Fibroblast of skin of left biceps (primary cell): ENCODE results near the gene SSTR5.

Experiments used
- DNase-seq, 2 experiments: peaks; one replicate each; pipeline ENCODE4 v3.0.0-alpha.2; 2013; ENCODE audit warnings: low read depth in 2 of 2

Gene SSTR5

DNA sequence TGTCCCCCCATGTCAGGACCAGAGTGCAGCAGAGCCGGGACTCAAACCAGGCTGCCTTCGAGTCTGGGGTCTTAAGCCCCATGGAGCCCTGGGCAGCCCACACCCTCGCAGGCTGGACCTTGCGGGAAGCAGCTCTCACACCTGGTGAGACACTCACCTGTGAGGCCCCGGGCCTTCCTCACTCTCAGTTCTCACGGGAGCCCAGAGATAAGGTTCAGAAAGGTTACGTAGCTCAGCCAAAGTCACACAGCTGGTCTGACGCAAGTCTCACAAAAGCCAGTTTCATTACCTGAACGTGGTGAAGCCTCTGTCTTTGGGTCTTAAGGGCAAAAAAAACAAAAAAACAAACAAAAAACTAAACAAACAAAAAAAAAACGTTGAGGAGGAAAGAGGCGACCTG, 32.8 kb upstream of the SSTR5 start:
- DNase-seq = no peak

DNA sequence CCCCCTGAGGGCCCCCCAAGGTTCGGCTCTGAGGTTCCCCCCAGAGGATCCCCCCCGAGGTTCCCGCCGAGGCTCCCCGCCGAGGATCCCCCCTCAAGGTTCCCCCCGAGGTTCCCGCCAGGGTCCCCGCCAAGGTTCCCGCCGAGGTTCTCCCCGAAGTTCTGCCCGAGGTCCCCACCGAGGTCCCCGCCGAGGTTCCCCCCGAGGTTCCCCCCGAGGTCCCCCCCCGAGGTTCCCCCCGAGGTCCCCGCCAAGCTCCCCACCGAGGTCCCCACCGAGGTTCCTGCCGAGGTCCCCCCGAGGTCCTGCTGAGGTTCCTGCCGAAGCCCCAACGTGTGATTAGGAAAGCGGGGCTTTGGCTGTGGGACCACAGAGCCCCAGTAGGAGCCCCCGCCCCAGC, 32.2 kb upstream of the SSTR5 start:
- DNase-seq = no peak

DNA sequence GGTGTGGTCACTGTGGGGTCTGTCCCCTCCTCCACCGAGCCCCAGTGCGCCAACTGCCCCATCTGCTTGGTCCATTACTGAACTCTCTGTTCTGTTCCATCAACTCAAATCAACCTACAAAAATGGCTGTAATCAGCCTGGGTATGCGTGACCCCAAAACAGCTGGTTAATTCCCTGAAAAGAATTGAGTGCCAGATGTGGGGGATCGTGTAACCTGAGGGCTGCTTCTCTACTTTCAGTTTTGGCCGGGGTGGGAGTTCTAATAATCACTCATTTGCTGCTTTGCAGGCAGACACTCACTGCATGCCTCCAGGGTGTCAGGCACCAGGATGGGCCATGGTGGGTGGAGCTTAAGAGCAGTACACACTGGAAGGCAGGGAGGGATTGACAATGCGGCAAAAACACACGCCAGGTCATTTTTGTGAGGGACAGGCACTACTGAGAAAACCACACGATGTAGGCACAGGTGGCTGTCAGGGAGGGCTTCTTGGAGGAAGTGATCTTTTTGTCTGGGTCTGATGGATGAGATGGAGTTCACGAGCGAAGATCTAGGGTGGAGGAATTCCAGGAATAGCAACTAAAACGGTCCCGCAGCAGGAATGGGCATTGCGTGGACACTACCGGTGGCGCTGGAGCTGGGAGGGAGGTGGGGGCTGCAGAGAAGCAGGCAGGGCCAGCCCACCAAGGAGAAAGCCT, 30.4 kb upstream of the SSTR5 start:
- DNase-seq = no peak

DNA sequence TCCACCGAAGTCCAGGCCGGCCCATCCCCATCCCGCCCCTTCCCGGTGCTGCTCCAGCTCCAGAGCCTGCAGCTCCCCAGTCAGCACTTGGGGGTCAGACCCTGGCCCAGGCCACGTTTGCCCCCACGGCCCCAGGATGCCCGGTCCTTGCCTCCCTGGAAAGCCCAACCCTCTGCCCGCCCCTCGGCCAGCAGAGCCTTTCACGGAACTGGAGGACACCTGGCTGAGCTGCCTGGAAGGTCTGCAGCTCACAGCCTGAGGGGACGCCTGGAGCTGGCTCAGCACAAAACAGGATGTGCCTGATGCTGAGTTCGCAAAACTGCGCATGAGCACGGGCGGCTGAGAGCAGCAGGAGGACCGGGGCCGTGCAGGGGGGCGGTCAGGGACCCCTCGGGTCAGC, 29.7 kb upstream of the SSTR5 start:
- DNase-seq = no peak

DNA sequence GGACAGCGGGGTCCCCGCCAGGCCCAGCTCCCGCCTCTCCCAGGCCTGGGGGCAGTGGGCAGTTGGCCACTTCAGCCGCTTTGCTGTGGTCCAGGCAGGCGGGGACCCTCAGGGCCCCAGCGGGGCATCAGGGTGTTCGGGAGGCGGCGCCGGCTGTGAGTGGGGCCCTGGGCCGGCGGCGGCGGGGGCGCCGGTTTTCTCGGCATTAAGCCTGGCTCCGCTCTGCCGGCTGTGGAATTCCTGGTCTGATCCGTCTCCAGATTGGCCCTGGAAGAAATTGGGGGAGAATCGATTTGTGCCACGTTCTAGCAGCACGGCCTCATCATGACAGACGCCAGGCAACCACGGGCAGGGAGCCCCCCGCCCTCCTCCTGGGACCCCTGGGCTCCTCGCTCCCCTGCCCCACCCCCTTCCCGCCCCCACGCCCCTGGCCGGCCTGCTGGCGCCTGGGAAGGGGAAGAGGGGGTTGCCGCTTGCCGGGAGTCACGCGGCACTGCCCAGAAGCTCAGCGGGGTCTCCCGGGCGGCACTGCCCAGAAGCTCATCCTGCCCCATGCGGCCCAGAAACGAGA, 28.6 kb upstream of the SSTR5 start:
- DNase-seq = no peak

DNA sequence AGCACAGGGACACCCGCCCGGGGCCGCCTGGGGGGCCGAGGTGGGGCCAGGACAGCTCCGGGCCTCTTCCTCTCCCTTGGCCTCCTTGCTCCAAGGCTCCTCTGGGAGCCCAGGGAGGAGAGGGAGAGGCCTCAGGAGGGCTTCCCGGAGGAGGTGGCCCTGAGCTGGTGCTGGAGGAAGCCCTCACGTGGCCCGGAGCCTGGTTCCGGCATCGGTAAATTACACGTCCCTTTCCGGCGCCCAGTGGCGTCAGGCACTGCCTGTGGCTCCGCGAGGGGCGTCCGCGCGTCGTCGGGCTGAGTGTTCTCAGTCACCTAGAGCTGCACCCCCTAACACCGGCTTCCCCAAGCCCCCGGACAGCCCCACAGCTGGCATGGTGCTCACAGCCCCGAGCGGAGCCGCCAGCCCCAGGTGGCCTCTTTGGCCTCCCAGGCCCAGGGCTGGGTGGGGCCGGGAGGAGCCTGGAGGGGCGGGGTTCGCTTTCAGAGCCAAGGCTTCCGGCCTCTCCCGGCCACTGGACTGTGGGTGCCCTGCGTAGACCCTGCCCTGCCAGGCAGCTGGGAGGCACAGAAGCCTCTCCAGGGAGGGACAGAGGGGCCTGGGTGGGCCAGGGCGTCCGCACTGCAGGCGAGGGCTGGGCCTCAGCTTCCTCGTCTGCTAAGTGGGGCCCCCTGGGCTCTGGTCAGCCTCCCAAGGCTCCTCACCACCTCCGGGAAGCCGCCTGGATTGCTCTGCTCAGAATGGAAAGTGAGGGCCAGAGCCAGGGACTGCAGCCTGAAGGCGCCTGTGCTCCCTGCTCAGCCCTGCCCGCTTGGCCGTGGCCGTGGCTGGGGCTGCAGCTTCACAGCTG, 27.9 kb upstream of the SSTR5 start:
- no peak for DNase-seq

DNA sequence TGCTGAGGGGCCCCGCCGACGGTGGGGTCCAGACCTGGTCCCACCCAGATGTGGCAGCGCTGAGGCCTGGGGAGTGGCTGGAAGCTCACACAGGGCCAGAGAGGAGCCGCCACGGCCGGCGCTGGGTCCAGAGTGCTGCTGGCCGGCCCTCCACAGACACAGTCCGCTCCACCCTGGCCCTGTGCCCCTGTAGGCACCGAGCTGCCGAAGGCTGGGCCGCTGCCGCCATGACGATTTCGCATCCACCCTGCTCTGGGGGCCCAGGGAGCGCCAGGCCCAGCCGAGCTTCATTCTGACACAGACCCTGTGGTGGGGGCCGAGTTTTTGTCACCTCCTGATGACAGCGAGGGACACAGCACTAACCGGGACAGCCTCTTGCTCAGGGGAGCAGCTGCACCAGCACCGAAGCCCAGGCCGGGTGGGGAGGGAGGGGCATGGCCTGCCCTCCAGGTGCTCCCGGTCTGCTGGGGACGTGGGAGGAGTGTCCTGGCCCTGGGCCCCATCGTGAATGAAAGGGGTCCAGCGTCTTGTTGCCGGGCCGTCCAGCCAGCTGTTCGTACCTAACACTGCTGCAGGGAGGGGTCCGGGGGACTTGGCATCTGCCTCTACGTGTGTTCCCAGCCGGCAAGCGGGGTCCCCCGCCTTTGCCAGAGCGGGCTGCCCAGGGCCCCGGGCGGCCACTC, 27.1 kb upstream of the SSTR5 start:
- no peak for DNase-seq

DNA sequence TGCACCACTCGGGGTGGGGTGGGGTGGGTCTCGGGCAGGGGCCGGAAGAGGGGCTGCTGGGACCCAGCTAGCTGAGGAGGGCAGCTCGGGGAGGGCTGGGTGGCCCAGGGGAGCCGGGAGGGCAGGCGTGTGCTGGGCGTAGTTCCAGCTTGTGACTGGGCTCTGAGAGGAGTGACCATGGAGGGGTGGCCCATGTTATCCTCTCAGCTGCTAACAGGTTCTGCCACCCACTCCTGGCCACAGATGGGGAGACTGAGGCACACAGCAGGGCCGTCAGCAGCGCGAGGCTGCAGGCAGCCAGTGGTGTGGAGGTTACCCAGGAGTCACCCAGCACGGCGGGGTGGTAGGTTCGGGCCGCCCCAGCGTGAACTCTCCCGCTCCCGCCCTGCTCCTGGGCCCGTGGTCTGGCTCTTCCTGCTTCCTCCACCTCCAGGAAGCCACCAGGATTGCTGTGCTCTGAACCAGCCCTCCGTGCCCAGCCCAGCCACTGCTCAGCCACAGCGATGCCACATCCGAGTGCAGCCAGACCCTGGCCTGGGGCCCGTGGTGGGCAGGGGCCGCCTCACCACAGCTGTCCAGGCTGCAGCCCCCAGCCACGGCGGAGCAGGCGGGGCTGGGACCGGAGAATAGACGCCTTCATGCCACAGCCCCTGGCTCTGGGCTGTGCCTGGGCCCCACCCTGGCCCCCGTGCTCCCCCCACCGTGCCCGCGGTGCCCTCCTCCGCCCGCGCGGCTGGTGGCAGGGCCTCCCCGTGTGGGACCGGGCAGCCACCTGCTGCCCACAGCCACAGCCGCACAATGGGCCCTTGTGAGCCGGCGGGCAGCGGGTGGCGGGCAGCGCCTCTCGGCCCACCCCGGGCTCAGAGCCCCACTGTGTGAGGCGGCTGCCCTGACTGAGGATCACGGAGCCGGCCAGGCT, 26.3 kb upstream of the SSTR5 start:
- no peak for DNase-seq

DNA sequence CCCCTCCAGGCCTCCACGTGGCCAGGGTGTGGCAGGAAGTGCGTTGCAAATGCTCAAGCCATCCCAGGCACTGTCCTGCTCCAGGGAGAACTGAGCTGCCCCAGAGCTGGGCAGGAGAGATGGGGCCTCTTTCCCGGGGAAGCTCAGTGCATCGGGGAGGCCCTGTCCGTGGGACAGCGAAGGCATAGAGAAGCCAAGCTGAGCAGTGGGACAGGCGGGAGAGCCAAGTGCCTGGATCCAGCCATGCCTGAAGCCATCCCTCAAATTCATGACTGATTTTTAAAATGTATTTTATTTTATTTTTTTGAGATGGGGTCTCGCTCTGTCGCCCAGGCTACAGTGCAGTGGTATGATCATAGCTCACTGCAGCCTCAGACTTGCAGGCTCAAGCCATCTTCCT, 25.4 kb upstream of the SSTR5 start:
- no peak for DNase-seq

DNA sequence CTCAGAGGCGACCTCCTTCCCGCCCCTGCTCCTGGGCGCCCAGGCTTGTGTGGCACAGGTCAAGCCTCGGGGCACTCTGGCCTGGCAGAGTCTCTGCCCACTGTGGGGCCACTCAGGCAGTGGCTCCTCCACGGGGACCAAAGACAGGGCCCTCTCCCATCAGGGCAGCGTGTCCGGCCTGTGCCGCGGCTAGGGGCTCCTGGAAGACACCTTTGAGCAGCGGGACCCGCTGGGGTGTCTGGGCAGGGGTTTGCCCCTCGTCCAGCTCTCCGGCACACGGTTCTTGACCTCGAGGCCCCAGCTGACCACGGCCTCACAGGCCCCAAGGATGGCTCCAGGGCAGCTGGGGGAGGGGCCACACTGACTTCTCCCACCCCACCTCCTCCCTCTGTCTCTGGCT, 24.7 kb upstream of the SSTR5 start:
- DNase-seq = no peak

DNA sequence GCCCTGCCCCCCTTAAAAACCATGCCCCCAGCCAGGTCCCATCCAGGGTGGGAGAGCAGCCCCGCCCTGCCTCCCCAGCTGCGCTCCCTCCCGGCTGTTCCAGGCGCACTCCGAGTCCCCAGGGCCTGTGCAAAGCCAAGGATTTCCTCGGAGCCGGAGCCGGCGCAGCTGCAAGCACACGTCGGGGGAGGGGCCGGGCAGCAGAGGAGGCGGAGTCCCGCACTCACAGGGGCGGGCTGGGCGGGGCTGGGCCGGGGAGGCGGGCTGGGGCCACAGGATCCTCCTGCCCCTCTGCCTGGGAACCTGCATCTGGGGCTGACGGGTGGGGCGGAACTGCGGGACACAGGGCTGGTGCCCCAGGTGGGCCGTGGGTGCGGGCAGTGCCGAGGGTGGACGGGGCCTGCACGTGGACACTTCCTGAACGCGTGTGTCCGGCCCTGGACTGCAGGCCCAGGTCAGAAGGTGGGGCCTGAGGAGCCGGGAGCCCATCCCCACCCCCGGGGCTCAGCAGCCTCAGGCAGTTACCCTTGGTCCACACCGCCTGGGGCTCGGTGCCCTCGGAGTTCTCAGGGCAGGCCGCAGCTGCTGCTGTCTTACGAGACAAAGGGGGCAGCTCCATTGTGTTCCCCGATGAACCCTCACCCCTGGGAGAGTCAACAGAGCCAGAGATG, 24.0 kb upstream of the SSTR5 start:
- DNase-seq = peak in 1 of 2 experiments; percentile 2

DNA sequence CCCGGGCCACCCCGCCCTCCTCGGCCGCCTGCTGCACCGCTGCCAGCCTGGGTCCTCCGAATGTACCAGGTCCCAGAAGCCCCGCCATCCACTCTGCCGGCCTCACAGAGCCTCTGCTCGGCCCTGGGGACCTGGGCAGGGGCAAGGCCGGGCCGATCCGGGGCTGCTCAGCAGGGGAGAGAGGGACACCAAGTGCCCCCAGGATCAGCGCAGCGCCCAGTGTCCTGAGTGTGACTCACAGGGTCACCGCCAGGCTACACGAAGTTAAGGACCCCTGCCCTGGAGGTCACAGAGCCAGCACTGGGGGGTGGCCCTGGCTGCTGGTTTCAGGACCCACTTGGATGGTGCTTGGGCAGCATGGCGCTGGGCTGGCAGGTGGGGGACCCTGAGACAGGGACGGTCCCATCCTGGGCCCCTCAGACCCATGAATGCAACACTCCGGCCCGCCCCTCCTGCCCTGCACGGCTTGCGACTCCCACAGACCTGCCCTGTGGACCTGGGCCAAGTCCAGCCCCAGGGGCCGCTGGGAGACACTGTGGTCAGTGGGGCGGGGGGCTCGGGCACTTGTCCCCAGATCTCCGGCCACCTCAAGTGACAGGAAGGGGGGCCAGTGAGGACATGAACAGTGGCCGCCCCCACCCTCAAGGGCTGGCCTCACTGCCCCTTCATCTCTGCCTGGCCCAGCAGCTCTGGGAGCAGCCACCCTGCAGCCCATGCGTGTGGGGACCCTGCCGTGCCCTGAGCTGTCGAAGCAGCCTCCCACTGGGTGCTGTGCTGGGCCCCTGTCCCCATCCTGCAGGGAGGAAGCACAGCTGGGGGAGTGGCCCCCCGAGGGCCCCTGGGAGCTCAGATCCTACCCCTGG, 23.2 kb upstream of the SSTR5 start:
- no peak for DNase-seq

DNA sequence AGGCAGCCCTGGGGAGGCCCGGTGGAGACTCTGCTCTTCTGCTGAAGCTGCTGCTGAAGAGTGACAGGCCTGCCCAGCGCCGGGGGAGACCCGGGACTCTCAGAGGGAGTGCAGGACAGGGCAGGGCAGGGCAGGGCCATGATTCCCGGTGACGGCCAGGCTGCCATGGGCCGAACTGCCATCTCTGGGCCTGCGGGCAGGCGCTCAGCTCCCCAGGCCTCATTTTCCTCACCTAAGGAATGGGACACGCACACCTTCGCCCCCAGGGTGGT, 22.6 kb upstream of the SSTR5 start:
- DNase-seq = no peak

DNA sequence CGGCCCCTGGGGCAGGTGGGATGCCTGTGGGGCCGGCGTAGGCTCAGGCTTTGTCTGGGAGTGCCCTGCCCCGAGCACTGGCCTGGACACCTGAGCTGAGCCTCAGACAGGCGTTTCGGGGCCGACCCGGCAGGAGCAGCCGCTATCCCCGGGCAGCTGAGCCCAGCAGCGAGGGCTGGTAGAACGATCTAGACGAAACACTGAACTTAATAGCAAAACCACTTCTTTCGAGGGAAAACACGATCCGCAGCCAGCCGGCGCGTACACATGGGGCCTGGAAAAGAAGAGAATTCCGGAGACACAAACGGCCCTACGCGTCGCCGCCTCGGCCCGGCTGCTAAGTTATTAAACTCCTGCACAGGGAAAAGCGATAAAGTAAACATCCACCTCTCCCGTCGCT, 22.0 kb upstream of the SSTR5 start:
- no peak for DNase-seq

DNA sequence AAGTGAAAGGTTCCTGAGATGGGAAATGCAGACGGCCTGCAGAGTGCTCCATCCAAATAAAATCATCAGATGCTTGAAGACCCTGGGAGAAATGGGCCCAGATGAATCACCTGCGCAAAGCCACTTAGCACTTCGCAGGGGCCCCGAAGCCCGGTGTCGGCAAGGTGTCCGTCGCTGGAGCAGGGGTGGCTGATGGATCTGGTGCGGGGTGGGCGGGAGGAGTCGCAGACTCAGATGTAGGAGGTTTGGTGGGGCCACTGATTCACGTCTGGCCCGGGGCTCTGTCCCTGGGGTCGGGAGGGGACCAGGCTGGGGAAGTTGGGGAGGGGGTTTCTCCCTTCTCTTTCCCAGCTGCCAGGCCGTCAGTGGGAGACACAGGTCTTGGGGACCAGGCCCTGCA, 21.6 kb upstream of the SSTR5 start:
- DNase-seq = no peak

DNA sequence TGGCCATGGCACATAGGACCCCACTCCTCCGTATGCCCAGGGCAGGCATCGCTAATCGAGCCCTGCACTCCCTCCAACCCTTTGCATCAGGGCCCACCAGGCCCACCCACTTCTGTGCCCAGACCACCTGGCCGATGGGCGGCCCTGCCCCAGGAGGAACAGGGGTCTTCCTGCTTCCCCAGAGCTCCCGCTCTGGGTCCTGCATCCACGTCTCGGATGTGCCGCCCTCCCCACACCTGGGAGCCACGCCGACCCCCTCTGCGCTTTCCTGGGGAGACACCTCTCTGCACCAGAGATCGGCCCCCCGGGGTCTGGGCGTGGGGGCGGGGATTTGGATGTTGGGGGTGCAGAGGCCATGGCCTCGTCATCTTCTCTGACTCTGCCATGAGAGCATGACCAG, 21.1 kb upstream of the SSTR5 start:
- no peak for DNase-seq

DNA sequence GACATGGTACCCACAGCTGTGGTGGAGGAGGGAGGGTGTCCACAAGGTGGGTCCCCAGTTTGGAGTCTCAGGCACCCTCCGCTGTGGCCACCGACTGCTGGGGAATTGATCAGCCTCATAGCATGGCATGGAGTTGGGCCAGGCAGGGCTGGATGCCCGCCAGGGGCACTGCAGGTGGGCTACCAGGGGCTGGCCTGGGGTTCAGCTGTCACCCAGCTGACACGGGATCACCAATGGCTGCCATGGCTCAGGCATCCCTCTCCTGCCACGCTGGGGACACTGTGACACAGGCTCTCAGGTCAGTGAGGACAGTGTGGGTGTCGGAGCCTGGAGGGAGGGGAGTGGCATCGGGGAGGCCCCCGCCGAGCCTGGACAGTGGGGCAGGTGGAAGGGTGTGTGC, 19.8 kb upstream of the SSTR5 start:
- DNase-seq = no peak

DNA sequence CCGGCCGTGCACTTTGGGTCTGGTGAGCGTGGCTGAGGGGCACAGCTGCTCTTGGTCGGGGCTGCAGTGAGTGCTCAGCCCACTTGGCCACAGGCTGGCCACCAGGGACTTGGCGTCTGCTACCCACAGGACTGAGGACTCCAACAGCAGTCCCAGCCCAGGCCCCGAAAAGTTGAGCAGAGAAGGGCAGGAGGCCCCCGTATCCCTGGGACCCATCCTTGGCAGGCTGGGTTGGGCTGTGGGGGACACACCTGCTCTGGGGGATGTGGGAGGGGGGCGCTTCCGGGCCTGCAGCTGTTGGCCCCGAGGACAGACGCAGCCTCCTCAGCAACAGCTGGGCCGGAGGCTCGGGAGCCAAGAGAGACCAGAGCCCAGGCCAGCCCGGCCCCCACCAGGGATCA, 19.4 kb upstream of the SSTR5 start:
- no peak for DNase-seq

DNA sequence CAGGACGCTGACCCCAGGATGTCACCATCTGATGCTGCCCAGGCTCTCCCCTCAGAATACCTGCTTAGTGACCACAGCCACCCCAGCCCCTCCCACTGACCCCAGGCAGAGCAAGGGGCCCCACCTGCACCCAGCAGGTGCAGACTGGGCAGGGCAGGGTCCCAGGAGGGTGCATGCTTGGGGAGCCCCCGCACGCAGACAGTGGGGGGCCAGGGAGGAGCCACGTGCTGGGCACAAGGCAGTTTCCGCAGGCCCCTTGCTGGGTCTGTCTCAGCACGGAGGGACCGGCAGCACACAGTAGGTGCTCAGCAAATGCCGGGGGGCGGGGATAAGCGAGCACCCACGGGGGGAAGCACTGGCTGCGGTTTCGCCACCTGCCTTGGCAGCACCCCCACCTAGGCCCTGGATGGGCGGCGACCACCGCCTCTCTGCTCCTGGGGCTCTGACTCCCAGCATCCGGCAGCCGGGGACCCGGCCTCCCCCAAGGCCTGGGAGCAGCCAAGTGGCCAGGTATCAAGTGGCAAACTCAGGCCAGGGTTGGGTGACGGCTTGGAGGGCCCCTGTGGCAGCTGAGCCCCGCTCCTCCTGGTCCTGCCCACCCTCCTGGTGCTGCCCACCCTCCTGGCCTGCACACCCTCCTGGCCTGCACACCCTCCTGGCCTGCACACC, 18.7 kb upstream of the SSTR5 start:
- DNase-seq = no peak
